ENCODE data around the gene CDH5. TPM values are rescaled to one million over a fixed set of nuclear protein-coding genes. Genes with fewer than 3 reads are reported as not detected.

The CDH5 gene
- total RNA-seq, 2 experiments from 2014 or later: not detected

GRCh38 chr16:66402591-66403230 is 36.2 kb downstream of the CDH5 start:
- TF ChIP-seq EZH2phosphoT487 (IDR thresholded peaks at IDR 0.05; ENCODE audit: borderline replicate concordance, low read depth, low read length) (no peak), CTCF (conservative IDR thresholded peaks at IDR 0.05; ENCODE audit: low read length) (no peak)
- Histone ChIP-seq H2AFZ (ENCODE audit: low read length) (no peak overlapping the region), H3K9me2 (ENCODE audit: insufficient read depth, low read length) (no peaks in the 10 kb centered on the region), H3K36me3 (ENCODE audit: insufficient read depth, low read length) (no peaks in the 10 kb centered on the region), H3K4me2 (ENCODE audit: low read length) (no peak overlapping the region), H4K20me1 (ENCODE audit: insufficient read depth, low read length) (no peaks in the 10 kb centered on the region), H3K9me3 (ENCODE audit: low read length) (no peaks in the 10 kb centered on the region), H3K4me1 (ENCODE audit: insufficient read depth, low read length, poor library complexity, severe bottlenecking) (peaks cover 4% of the 10 kb centered on the region), H3K27ac (ENCODE audit: low read depth, low read length, poor library complexity, severe bottlenecking) (no peak overlapping the region), H3K4me3 (ENCODE audit: low read depth, low read length, poor library complexity, severe bottlenecking) (no peak overlapping the region), H3K79me2 (ENCODE audit: insufficient read depth, low read depth, low read length) (no peaks in the 10 kb centered on the region)
- DNase-seq (ENCODE audit: low spot score): no peak
- ChIA-PET POLR2A (no interaction called here), CTCF (ENCODE audit: unreplicated experiment) (no interaction called here)
- intact Hi-C loops (cut with micrococcal nuclease; ENCODE audit: unreplicated experiment): loop anchor here (10.0 kb wide), 1 partner anchor 322 kb away; no protein-coding TSS in a partner anchor
- no TSS peak for BruUV-seq (replicated peaks)

GRCh38 chr16:66403531-66404145 is 37.1 kb downstream of the CDH5 start:
- H3K4me3 ChIP-seq (ENCODE audit: low read depth, low read length, poor library complexity, severe bottlenecking): no peak overlapping the region
- CTCF ChIA-PET (ENCODE audit: unreplicated experiment): interaction anchor here (0.7 kb wide), 1 partner anchor 186 kb away, joined by 3 read pairs; no protein-coding TSS in a partner anchor

More at GRCh38 chr16:66403531-66404145, 37.1 kb downstream of the CDH5 start:
- TF ChIP-seq EZH2phosphoT487 (IDR thresholded peaks at IDR 0.05; ENCODE audit: borderline replicate concordance, low read depth, low read length) (no peak), CTCF (conservative IDR thresholded peaks at IDR 0.05; ENCODE audit: low read length) (no peak)
- no TSS peak for BruUV-seq (replicated peaks)
- no peaks in the 10 kb centered on the region for H3K9me2 ChIP-seq (ENCODE audit: insufficient read depth, low read length)
- H3K27ac ChIP-seq (ENCODE audit: low read depth, low read length, poor library complexity, severe bottlenecking): no peak overlapping the region
- POLR2A ChIA-PET: interaction anchor here (1.4 kb wide), 1 partner anchor 73 kb away, joined by 4 read pairs; no protein-coding TSS in a partner anchor
- H3K9me3 ChIP-seq (ENCODE audit: low read length): no peaks in the 10 kb centered on the region
- no peaks in the 10 kb centered on the region for H3K36me3 ChIP-seq (ENCODE audit: insufficient read depth, low read length)
- peaks cover 13% of the 10 kb centered on the region for H3K4me1 ChIP-seq (ENCODE audit: insufficient read depth, low read length, poor library complexity, severe bottlenecking)
- H3K79me2 ChIP-seq (ENCODE audit: insufficient read depth, low read depth, low read length): no peaks in the 10 kb centered on the region
- intact Hi-C loops (cut with micrococcal nuclease; ENCODE audit: unreplicated experiment): loop anchor here (10.0 kb wide), 1 partner anchor 321 kb away; no protein-coding TSS in a partner anchor
- no peaks in the 10 kb centered on the region for H4K20me1 ChIP-seq (ENCODE audit: insufficient read depth, low read length)
- no peak overlapping the region for H2AFZ ChIP-seq (ENCODE audit: low read length)
- no peak overlapping the region for H3K4me2 ChIP-seq (ENCODE audit: low read length)
- no peak for DNase-seq (ENCODE audit: low spot score)
